WI38 (cell line): Measurements from ENCODE around the gene CTBP1.

Experiments used
- H3K4me3 ChIP-seq: 2 replicates; pipeline ENCODE4 v1.5.1; 2011; ENCODE audit warnings: low read depth, mild to moderate bottlenecking, control low read depth, low read length
- CTCF ChIP-seq: IDR thresholded peaks from 2 replicates; pipeline ENCODE4 v1.5.1; 2012; ENCODE audit warnings: low read depth, mild to moderate bottlenecking, control low read depth, low read length

CTBP1 gene

GRCh38 chr4:1177274-1178141 is 71.4 kb downstream of the CTBP1 start:
- no peak for TF ChIP-seq CTCF
- no peak overlapping the region for H3K4me3 ChIP-seq

- no peak overlapping the region for H3K4me3 ChIP-seq
- TF ChIP-seq CTCF = no peak
Observed at GRCh38 chr4:1176398-1177273, 72.3 kb downstream of the CTBP1 start.

- TF ChIP-seq CTCF = no peak
- H3K4me3 ChIP-seq = no peak overlapping the region
Observed at GRCh38 chr4:1175635-1176229, 73.2 kb downstream of the CTBP1 start.

GRCh38 chr4:1174941-1175634 is 73.8 kb downstream of the CTBP1 start:
- no peak for TF ChIP-seq CTCF
- no peak overlapping the region for H3K4me3 ChIP-seq

- TF ChIP-seq CTCF = no peak
- H3K4me3 ChIP-seq = no peak overlapping the region
Observed at GRCh38 chr4:1172971-1173757, 75.8 kb downstream of the CTBP1 start.

- peak within 1 kb of the TSS; percentile 67 for H3K4me3 ChIP-seq
- TF ChIP-seq CTCF = no peak
Observed at GRCh38 chr4:1172228-1172851, 76.6 kb downstream of the CTBP1 start, which contains the start of gene SPON2. SPON2 (minus strand) TSS chr4:1172583.
